IPS DF 6.9 (cell line): ENCODE measurements around the gene DISC1.
"Not testable (repeated sequence)": the region's sequence is repeated elsewhere in the genome, so short reads cannot be mapped to it uniquely, and the experiment has no call there.

Experiments used
- DNase-seq: peaks from one replicate; pipeline ENCODE4 v3.0.0-alpha.2; 2013; ENCODE audit warnings: low read depth, low spot score
- H3K27ac ChIP-seq: one replicate; pipeline ENCODE4 v1.5.1; 2013; ENCODE audit warnings: low read length, control low read depth
- H3K27me3 ChIP-seq: 2 replicates; pipeline ENCODE4 v1.6.1; 2013; ENCODE audit warnings: mild to moderate bottlenecking, low read length; ENCODE audit not compliant: control insufficient read depth, insufficient read depth
- H3K36me3 ChIP-seq: 2 replicates; pipeline ENCODE4 v1.6.1; 2013; ENCODE audit warnings: low read length; ENCODE audit not compliant: control insufficient read depth, insufficient read depth
- H3K4me1 ChIP-seq: 2 replicates; pipeline ENCODE4 v1.6.1; 2013; ENCODE audit warnings: low read length; ENCODE audit not compliant: control insufficient read depth, insufficient read depth
- H3K4me3 ChIP-seq: 2 replicates; pipeline ENCODE4 v1.5.1; 2013; ENCODE audit warnings: mild to moderate bottlenecking, low read length
- H3K9me3 ChIP-seq: 2 replicates; pipeline ENCODE4 v1.6.1; 2013; ENCODE audit warnings: low read length, inconsistent platforms; ENCODE audit not compliant: control insufficient read depth, insufficient read depth
- WGBS: extraction: QIAGEN DNeasy Blood & Tissue Kit; methylation state at CpG from one replicate; pipeline ENCODE4 v1.1.7; 2013; ENCODE audit warnings: mixed read lengths, missing lambda C conversion rate; ENCODE audit not compliant: insufficient read length, insufficient coverage; 5-methylcytosine and 5-hydroxymethylcytosine counted together

DISC1 gene

GRCh38 chr1:231668826-231669225, 42.2 kb downstream of the DISC1 start:
- no peaks in the 10 kb centered on the region for H3K36me3 ChIP-seq
- DNase-seq = no peak
- H3K4me1 ChIP-seq = no peaks in the 10 kb centered on the region; the same call in 1 of the 2 replicates
- H3K27ac ChIP-seq = no peak overlapping the region
- no peak overlapping the region for H3K4me3 ChIP-seq
- no peaks in the 10 kb centered on the region for H3K27me3 ChIP-seq
- H3K9me3 ChIP-seq = no peaks in the 10 kb centered on the region

DNA sequence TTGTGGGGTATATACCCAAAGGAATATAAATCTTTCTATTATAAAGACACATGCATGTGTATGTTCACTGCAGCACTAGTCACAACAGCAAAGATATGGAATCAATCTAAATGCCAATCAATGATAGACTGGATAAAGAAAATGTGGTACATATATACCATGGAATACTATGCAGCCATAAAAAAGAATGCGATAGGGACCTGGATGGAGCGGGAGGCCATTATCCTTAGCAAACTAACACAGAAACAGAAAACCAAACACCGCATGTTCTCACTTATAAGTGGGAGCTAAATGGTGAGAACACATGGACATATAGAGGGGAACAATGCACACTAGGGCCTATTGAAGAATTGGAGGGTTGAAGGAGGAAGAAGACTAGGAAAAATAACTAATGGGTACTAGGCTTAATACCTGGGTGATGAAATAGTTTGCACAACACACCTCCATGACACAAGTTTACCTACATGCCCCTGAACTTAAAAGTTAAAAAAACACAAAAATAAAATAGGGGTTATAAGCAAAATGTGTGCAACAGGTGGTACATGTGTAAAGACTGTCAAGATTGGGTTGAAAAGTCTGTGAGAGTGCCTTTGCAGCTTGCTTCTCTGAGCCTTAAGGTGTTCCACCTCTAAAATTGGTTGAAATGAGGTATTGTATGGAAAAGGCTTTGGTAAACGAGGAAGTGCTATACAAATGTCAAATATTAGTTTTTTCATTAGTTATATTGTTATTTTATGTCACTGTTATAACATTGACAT, 43.5 kb downstream of the DISC1 start:
- not testable (repeated sequence) for H3K4me3 ChIP-seq, H3K36me3 ChIP-seq, DNase-seq, H3K9me3 ChIP-seq, H3K4me1 ChIP-seq, H3K27ac ChIP-seq, H3K27me3 ChIP-seq
- no CpG with 5 or more reads among the region's 4 CpGs for WGBS

GRCh38 chr1:231670755-231671154, 44.2 kb downstream of the DISC1 start:
- H3K27me3 ChIP-seq = no peaks in the 10 kb centered on the region
- no peaks in the 10 kb centered on the region; the same call in 1 of the 2 replicates for H3K4me1 ChIP-seq
- no peak overlapping the region for H3K27ac ChIP-seq
- no CpG with 5 or more reads among the region's 1 CpG for WGBS
- H3K36me3 ChIP-seq = no peaks in the 10 kb centered on the region
- H3K4me3 ChIP-seq = no peak overlapping the region
- H3K9me3 ChIP-seq = no peaks in the 10 kb centered on the region
- DNase-seq = no peak

GRCh38 chr1:231674575-231674974, 48.0 kb downstream of the DISC1 start:
- WGBS = no CpG with 5 or more reads among the region's 6 CpGs
- Histone ChIP-seq H3K27me3 (no peaks in the 10 kb centered on the region), H3K4me3 (no peak overlapping the region), H3K9me3 (no peaks in the 10 kb centered on the region), H3K4me1 (no peaks in the 10 kb centered on the region), H3K36me3 (no peaks in the 10 kb centered on the region), H3K27ac (no peak overlapping the region)
- DNase-seq = no peak

GRCh38 chr1:231676487-231676886, 49.9 kb downstream of the DISC1 start:
- no peak for DNase-seq
- Histone ChIP-seq H3K27me3 (no peaks in the 10 kb centered on the region), H3K27ac (no peak overlapping the region), H3K9me3 (no peaks in the 10 kb centered on the region), H3K4me3 (no peak overlapping the region), H3K36me3 (no peaks in the 10 kb centered on the region), H3K4me1 (no peaks in the 10 kb centered on the region)

GRCh38 chr1:231677442-231677841, 50.9 kb downstream of the DISC1 start:
- WGBS = no CpG with 5 or more reads among the region's 10 CpGs
- no peak for DNase-seq
- Histone ChIP-seq H3K36me3 (no peaks in the 10 kb centered on the region), H3K4me1 (no peaks in the 10 kb centered on the region), H3K4me3 (no peak overlapping the region), H3K9me3 (no peaks in the 10 kb centered on the region), H3K27me3 (no peaks in the 10 kb centered on the region), H3K27ac (no peak overlapping the region)

DNA sequence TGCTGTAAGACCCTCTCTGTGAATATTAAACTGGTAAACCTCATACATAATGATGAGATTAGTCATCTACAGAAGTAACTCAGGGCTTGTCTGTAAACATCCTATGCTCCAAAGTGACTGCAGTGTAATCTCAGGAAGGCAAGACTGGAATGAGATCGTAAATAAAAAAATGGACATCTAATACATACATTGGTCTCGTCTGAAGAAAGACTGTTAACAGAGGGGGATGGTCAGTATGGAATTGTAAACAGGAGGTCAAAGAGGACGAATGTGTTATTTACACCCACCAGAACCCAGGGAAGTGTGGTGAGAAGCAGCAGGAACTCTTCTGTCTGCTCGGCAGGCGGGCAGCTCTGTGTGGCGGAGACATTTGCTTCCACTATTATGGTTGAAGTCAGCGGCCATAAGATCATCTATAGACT, 51.4 kb downstream of the DISC1 start:
- Histone ChIP-seq H3K9me3 (no peaks in the 10 kb centered on the region), H3K4me3 (no peak overlapping the region), H3K4me1 (no peaks in the 10 kb centered on the region), H3K27me3 (no peaks in the 10 kb centered on the region), H3K36me3 (no peaks in the 10 kb centered on the region), H3K27ac (no peak overlapping the region)
- WGBS = no CpG with 5 or more reads among the region's 7 CpGs
- no peak for DNase-seq

DNA sequence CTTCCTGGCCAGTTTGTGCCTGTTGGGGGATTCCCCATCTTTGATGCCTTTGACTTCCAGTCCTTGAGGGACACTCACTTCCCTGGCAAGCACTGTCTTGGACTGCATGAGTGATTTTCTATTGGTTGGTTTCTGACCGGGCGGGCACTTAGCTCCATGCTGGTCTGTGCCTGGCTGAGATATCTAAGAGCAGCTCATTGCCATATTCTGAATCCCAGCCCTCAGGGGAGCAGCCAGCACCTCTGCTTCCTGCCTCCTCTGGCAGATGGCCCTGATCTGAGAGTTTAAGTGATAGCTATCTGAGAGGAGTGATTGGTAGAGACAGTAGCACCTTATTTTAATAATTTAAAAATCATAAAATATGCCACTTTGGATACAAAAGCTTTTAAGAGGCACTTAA, 52.5 kb downstream of the DISC1 start:
- Histone ChIP-seq H3K4me3 (no peak overlapping the region), H3K27ac (no peak overlapping the region), H3K4me1 (no peaks in the 10 kb centered on the region), H3K27me3 (no peaks in the 10 kb centered on the region), H3K9me3 (no peaks in the 10 kb centered on the region), H3K36me3 (no peaks in the 10 kb centered on the region)
- DNase-seq = no peak
- WGBS = no CpG with 5 or more reads among the region's 2 CpGs

DNA sequence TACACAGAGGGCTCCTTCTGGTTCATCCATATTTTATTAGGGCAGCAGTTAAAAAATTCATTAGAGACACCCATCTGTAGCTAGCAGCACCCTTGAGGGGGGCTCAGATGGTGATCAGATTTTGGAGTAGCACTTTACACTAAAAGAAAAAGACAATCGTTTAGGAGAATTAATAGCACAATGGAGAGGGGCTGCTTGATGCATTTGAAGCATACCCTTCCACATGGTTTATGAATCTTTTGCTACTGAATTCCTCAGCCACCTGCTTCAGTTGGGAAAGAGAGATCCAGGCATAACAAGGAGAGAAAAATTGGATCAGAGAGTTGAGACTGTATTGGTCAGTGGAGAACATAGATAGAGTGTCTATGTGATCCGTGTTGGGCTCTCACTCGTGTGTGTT, 54.4 kb downstream of the DISC1 start:
- WGBS = no CpG with 5 or more reads among the region's 3 CpGs
- Histone ChIP-seq H3K9me3 (no peaks in the 10 kb centered on the region; the same call in 1 of the 2 replicates), H3K27ac (no peak overlapping the region), H3K4me3 (no peak overlapping the region), H3K4me1 (no peaks in the 10 kb centered on the region), H3K36me3 (no peaks in the 10 kb centered on the region), H3K27me3 (no peaks in the 10 kb centered on the region)
- no peak for DNase-seq

- Histone ChIP-seq H3K27ac (no peak overlapping the region), H3K4me3 (no peak overlapping the region), H3K4me1 (no peaks in the 10 kb centered on the region), H3K27me3 (no peaks in the 10 kb centered on the region), H3K36me3 (no peaks in the 10 kb centered on the region), H3K9me3 (no peaks in the 10 kb centered on the region; the same call in 1 of the 2 replicates)
- no CpG with 5 or more reads among the region's 3 CpGs for WGBS
- DNase-seq = no peak
Measured at GRCh38 chr1:231682779-231683178, 56.2 kb downstream of the DISC1 start.

DNA sequence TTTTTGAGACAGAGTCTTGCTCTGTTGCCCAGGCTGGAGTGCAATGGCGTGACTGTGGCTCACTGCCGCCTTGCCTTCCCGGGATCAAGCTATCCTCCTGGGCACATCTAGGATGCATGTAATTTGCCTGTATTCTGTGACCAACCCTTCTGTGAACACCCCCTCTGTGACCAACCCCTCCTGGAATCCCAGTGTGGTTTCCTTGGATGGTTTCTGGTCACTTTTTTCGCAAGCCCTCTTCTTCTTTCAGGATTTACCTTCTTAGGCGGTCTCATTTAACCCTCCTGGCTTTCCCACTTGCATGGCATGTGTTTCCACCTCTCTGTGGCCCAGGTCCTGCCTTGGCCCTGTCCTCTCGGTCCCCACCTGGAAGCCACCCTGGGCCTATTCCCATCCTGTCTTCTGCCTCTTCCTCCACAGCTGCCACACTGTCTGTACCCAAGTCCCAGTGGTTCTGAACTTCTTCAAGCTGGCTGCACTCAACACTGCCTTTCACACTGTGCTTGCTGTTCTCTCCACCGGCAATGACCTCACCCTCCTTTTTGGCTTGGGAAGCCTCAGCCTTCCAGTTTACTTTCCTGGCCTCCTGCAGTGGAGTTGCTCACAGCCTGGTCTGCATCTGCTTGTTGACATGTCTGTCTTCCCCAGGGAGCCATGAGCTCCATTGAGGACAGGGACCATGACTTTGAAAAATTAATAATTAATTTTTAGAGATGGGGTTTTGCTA, 57.0 kb downstream of the DISC1 start:
- no peak for DNase-seq
- no peaks in the 10 kb centered on the region for H3K27me3 ChIP-seq
- no peaks in the 10 kb centered on the region; the same call in 1 of the 2 replicates for H3K9me3 ChIP-seq
- no peak overlapping the region for H3K27ac ChIP-seq
- no peak overlapping the region for H3K4me3 ChIP-seq
- no CpG with 5 or more reads among the region's 7 CpGs for WGBS
- no peaks in the 10 kb centered on the region for H3K4me1 ChIP-seq
- no peaks in the 10 kb centered on the region for H3K36me3 ChIP-seq
